Esophagus (tissue), 2 donors: ENCODE results near the gene CYB5RL. TPM values are rescaled to one million over a fixed set of nuclear protein-coding genes. Genes with fewer than 3 reads are reported as not detected.
"Not testable (repeated sequence)": the region's sequence is repeated elsewhere in the genome, so short reads cannot be mapped to it uniquely, and the experiment has no call there.

ENCODE experiments used
- H3K27ac ChIP-seq, 2 donors: one replicate each; pipeline ENCODE4 v1.5.1; 2013; ENCODE audit warnings: low read depth in 2 of 2, mild to moderate bottlenecking in 2 of 2, inconsistent platforms in 1 of 2, low read length in 1 of 2, moderate library complexity in 1 of 2
- H3K27me3 ChIP-seq, 2 donors: one replicate each; pipeline ENCODE4 v1.6.1; 2013; ENCODE audit warnings: low read length in 2 of 2, control low read depth in 1 of 2, mild to moderate bottlenecking in 1 of 2; ENCODE audit not compliant: insufficient read depth in 2 of 2, control insufficient read depth in 1 of 2
- H3K36me3 ChIP-seq, 2 donors: one replicate each; pipeline ENCODE4 v1.6.1; 2013; ENCODE audit warnings: low read length in 1 of 2; ENCODE audit not compliant: control insufficient read depth in 2 of 2, insufficient read depth in 2 of 2
- H3K4me1 ChIP-seq, 2 donors: one replicate each; pipeline ENCODE4 v1.6.1; 2013; ENCODE audit warnings: low read length in 1 of 2; ENCODE audit not compliant: control insufficient read depth in 2 of 2, insufficient read depth in 2 of 2
- H3K4me3 ChIP-seq, 2 donors: one replicate each; pipeline ENCODE4 v1.5.1; 2013; ENCODE audit warnings: low read length in 2 of 2, mild to moderate bottlenecking in 2 of 2, low read depth in 1 of 2, moderate library complexity in 1 of 2
- H3K9me3 ChIP-seq, 2 donors: one replicate each; pipeline ENCODE4 v1.6.1; 2013; ENCODE audit warnings: mild to moderate bottlenecking in 2 of 2, low read depth in 1 of 2, low read length in 1 of 2, moderate library complexity in 1 of 2; ENCODE audit not compliant: control insufficient read depth in 2 of 2, insufficient read depth in 1 of 2
- WGBS, 2 donors: extraction: QIAGEN DNeasy Blood & Tissue Kit; methylation state at CpG; one replicate each; pipeline ENCODE4 v1.1.7; 2013; 5-methylcytosine and 5-hydroxymethylcytosine counted together
- polyA plus RNA-seq, 2 donors: library from polyadenylated mRNA; stranded (reverse); fragments of 200-250 nt; gene quantifications; one replicate each; pipeline ENCODE4 v1.2.3, GENCODE V29; 2013
- donor health status: healthy with polysubstance abuse.
- donor health status: Bipolar disorder and iron deficiency.

Gene CYB5RL
- polyA plus RNA-seq, 2 donors, result 1.7 to 1.8 TPM

- H3K4me3 ChIP-seq, result no peak overlapping the region
- H3K27me3 ChIP-seq, result no peaks in the 10 kb centered on the region
- 55 to 63% methylated on average over 18 of the region's 18 CpGs for WGBS, 2 donors
- H3K27ac ChIP-seq, result peak overlapping the region; percentile 38 to 39
- no peaks in the 10 kb centered on the region for H3K9me3 ChIP-seq
- peaks cover 5 to 8% of the 10 kb centered on the region in 2 donors for H3K4me1 ChIP-seq
- H3K36me3 ChIP-seq, result peaks cover 7 to 32% of the 10 kb centered on the region in 2 donors
Measured at GRCh38 chr1:54220004-54220811, 20.4 kb upstream of the CYB5RL start.

DNA sequence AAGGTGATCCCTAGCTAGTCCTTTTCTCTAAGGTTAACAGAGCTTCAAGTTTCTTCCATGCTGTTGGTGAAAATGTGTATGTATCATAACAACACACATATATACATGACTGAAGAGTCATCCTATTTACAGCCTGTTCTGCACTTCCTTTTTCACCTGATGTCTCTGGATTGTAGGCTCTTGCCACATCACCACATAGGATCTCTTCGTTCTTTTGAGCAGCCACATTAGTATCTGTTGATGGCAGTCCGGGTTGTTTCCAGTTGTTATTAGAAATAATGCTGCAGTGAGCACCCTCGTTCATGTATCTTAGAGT lies 19.8 kb upstream of the CYB5RL start:
- Histone ChIP-seq H3K4me1 (peaks cover 5 to 8% of the 10 kb centered on the region in 2 donors), H3K36me3 (peaks cover 11 to 32% of the 10 kb centered on the region in 2 donors), H3K27me3 (no peaks in the 10 kb centered on the region), H3K9me3 (no peaks in the 10 kb centered on the region), H3K27ac (peak overlapping the region; percentile 38 to 39), H3K4me3 (no peak overlapping the region)
- WGBS, 2 donors, result 58 to 60% methylated on average over 3 of the region's 3 CpGs

DNA sequence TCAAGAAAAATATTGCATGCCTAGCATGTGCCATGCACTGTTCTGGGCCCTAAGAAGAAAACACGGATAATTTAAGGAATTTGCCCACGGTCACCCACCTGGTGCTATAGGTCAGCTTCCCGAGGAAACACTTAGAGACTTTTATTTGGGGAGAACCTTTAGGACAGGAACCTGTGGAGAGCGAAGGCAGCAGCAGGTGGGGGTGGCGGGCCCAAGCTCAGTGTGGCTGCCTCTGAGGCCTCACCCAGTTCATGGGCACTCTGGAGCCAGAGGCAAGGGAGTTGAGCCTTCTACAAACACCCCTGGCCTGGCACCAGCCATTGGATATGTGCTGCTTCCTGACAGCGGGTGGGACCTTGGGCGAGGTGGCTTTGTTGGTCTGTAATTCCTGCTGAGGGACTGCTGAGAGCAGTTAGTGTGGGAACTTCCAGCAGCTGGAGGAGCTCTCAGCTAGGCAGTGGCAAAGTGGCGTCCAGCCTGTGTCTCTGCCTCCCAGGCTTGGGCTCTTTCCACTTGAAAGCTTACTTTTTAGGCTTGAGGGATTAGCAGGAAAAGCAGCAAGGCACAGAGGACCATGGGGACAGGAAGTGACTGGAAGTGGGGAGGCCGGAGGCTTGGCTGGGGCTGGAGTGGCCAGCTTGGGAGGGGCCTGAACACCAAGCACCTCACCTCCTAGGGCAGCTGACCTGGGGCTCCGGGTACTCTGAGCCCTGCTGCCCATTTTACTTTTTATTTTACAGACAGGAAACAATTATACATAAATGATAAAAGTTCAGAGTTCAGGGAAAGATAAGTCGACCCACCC lies 19.3 kb upstream of the CYB5RL start:
- H3K4me1 ChIP-seq, result peaks cover 5 to 8% of the 10 kb centered on the region in 2 donors
- peak overlapping the region; percentile 39 to 84 for H3K27ac ChIP-seq
- H3K27me3 ChIP-seq, result no peaks in the 10 kb centered on the region
- H3K36me3 ChIP-seq, result peaks cover 11 to 37% of the 10 kb centered on the region in 2 donors
- no peaks in the 10 kb centered on the region for H3K9me3 ChIP-seq
- 49 to 58% methylated on average over 11 of the region's 11 CpGs for WGBS, 2 donors
- H3K4me3 ChIP-seq, result no peak overlapping the region

GRCh38 chr1:54215523-54215922 lies 15.7 kb upstream of the CYB5RL start:
- Histone ChIP-seq H3K4me3 (no peak overlapping the region), H3K27ac (no peak overlapping the region), H3K36me3 (peaks cover 33 to 58% of the 10 kb centered on the region in 2 donors), H3K9me3 (no peaks in the 10 kb centered on the region), H3K27me3 (no peaks in the 10 kb centered on the region), H3K4me1 (peaks cover 5 to 8% of the 10 kb centered on the region in 2 donors)
- WGBS, 2 donors, result 90 to 91% methylated on average over 9 of the region's 9 CpGs

- WGBS, 2 donors, result 73 to 80% methylated on average over 1 of the region's 1 CpG
- no peaks in the 10 kb centered on the region for H3K27me3 ChIP-seq
- H3K27ac ChIP-seq, result no peak overlapping the region
- no peaks in the 10 kb centered on the region for H3K9me3 ChIP-seq
- peaks cover 29 to 55% of the 10 kb centered on the region in 2 donors for H3K36me3 ChIP-seq
- H3K4me3 ChIP-seq, result no peak overlapping the region
- H3K4me1 ChIP-seq, result no peaks in the 10 kb centered on the region
Measured at GRCh38 chr1:54212872-54213271, 13.0 kb upstream of the CYB5RL start.

DNA sequence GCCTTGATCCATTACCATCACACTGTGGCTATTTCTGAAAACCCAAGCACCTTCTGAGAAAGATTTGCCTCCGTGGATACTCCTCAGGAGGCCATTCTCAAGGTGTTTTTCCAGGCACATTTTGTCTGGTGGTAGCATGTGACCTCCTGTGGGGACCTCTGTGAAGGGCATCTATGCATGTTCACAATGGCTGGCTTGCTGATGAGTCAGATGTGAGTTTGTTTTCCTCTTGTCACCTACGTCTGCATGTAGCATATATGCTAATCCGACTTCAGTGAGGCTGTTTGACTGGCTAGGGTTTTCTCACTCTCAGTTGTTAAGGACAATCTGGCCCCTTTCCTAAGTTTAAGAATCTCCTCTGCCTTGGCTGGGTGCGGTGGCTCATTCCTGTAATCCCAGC lies 8.1 kb upstream of the CYB5RL start:
- H3K4me1 ChIP-seq, H3K4me3 ChIP-seq, H3K27ac ChIP-seq, H3K27me3 ChIP-seq, H3K9me3 ChIP-seq: not testable (repeated sequence)
- peaks cover 31 to 38% of the 10 kb centered on the region in 2 donors for H3K36me3 ChIP-seq
- WGBS, 2 donors, result 55 to 67% methylated on average over 4 of the region's 4 CpGs

GRCh38 chr1:54207287-54207686 lies 7.5 kb upstream of the CYB5RL start:
- WGBS, 2 donors, result 34 to 82% methylated on average over 1 of the region's 1 CpG
- Histone ChIP-seq H3K9me3 (no peaks in the 10 kb centered on the region), H3K36me3 (peaks cover 25 to 32% of the 10 kb centered on the region in 2 donors), H3K27me3 (no peaks in the 10 kb centered on the region), H3K4me1 (no peaks in the 10 kb centered on the region), H3K4me3 (no peak overlapping the region), H3K27ac (no peak overlapping the region)

- peaks cover 14 to 19% of the 10 kb centered on the region in 2 donors for H3K36me3 ChIP-seq
- no peaks in the 10 kb centered on the region for H3K9me3 ChIP-seq
- 80 to 81% methylated on average over 7 of the region's 7 CpGs for WGBS, 2 donors
Measured at GRCh38 chr1:54204199-54204598, 4.4 kb upstream of the CYB5RL start.

DNA sequence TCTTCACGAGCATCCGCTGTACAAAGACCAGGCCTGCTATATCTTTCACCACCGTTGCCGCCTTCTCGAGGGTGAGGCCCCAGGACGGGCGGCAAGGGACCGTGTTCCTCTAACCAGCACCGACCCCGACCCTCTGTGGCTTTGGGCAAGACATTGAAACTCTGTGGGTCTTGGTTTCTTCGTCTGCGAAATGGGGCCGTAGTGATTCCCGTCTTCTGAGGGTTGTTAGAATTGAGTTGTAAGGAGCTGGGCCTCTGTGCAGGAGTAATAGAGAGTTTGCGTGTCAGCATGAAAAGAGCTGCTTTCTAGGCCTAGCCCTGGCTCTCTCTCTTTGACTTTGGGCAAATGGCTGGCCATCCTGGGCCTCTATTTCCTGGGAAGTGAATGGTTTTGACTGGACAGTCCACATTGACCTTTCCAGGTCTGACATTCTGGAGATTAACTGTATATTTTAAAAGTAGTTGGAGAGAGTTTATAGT lies 728 bp upstream of the CYB5RL start:
- Histone ChIP-seq H3K4me1 (peaks cover 4% of the 10 kb centered on the region in 2 donors), H3K27ac (peak overlapping the region; percentile 65 to 67), H3K27me3 (no peaks in the 10 kb centered on the region), H3K4me3 (peak overlapping the region; percentile 92 to 95), H3K36me3 (peaks cover 10 to 12% of the 10 kb centered on the region in 2 donors), H3K9me3 (no peaks in the 10 kb centered on the region)
- 1 to 2% methylated on average over 15 of the region's 15 CpGs for WGBS, 2 donors

More at GRCh38 chr1:54204199-54204598, 4.4 kb upstream of the CYB5RL start:
- no peaks in the 10 kb centered on the region for H3K27me3 ChIP-seq
- no peak overlapping the region for H3K27ac ChIP-seq
- no peak overlapping the region for H3K4me3 ChIP-seq
- peaks cover 4% of the 10 kb centered on the region in 2 donors for H3K4me1 ChIP-seq
